KG1 (cell line): ENCODE measurements around the gene TNK1.
"Not testable (repeated sequence)": the region's sequence is repeated elsewhere in the genome, so short reads cannot be mapped to it uniquely, and the experiment has no call there.

Source experiments
- DNase-seq: peaks from one replicate; lab custom pipeline; 2025; lab: John Stamatoyannopoulos, UW

The TNK1 gene

DNA sequence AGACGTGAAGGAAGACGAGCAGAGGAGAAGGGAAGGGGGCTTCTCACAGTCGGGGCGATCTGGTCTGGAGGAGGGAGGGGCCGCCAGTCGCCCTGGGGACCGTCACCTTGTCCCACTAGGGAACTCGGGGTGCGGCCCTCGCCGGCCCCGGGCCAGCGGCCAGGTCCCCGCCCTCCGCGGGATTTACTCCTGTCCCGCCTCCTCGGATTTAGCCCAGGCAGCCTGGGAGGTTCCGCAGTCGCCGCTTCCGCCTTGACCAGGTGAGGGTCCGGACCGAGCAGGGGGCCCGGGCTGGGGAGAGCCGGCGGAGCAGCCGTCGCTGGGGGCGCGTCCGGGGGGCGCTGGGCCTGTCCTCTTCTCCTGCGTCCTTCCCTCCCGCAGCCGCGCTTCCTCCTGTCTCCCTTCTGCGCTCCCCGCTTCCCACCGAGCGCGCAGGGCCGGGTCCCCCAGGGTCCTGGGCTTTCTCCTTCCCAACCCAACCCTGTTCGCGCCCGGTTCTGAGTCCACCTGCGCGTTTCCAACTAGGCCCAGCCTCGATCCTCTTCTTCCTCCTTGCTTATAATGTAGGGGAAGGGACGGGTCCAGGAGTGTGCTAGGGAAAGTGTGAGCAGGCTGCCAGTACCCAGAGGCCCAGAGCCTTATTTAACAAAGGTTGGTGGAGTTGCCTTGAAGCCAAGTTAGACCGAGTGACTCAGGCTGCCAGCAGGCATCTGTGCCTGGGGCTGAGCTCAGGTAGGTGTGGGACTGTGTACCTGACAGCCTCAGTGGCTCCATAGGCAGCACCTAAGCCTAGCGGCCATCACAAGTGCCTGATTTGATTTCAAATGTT, at the start of gene TNK1:
TNK1 (plus strand) TSS at position 235 of the 829 bp plus-strand sequence. CDS start 1,838 bp downstream, outside the sequence.
- DNase-seq = no peak

DNA sequence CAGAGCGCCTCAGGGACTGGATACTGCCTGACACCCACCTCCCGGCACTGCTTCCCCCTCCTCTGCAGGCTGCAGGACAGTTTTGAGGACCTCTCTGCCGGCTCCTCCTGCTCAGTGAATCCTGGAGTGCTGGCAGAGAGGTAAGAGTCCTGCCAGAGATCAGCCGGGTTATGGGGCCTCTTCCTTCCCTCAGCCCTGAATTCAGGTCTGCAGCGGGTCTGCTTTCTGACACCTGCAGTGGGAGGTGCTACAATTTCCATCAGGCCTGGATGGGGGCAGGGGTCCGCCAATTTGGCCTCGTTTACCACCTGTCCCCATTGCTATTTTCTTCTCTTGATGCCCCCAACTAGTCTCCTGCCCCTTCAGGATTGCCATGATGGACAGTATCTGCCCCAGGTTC, 48.8 kb upstream of the TNK1 start:
- DNase-seq = no peak

DNA sequence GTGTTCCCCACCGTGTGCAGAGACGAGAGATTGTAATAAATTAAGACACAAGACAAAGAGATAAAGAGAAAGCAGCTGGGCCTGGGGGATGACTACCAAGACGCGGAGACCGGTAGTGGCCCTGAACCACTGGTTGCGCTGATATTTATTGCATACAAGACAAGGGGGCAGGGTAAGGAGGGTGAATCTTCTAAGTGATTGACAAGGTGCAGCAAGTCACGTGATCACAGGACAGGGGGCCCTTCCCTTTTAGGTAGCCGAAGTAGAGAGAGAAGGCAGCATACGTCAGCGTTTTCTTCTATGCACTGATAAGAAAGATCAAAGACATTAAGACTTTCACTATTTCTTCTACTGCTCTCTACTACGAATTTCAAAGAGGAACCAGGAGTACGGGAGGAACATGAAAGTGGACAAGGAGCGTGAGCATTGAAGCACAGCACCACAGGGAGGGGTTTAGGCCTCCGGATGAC, 48.3 kb upstream of the TNK1 start:
- DNase-seq = not testable (repeated sequence)

DNA sequence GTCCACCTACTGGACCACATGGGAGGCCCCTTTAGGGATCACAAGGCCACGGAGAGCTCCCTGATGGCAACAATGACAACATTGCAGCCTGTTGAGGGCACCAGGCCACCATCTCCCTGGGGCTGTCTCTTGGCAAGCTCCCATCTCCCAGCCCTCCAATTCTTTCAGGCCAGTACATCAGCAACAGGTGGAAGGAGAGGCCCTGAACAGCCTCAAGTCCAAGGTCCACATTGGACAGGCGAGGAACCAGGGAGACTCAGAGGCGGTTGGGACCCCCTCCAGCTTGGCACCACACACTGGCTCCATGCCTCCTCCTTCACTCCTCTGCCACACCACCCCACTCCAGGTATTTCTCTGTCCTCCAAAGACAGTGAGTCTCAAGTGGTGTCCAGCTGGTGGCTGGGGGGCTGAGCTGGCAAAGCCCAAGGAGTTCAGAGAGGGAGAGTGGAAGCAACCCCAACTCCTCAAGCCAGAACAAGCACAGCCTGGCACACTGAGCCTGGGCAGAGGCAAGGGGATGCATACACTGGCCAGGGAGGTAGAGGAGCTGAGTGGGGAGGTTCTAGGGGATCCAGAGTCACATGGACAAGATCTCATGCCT, 45.9 kb upstream of the TNK1 start:
- no peak for DNase-seq

DNA sequence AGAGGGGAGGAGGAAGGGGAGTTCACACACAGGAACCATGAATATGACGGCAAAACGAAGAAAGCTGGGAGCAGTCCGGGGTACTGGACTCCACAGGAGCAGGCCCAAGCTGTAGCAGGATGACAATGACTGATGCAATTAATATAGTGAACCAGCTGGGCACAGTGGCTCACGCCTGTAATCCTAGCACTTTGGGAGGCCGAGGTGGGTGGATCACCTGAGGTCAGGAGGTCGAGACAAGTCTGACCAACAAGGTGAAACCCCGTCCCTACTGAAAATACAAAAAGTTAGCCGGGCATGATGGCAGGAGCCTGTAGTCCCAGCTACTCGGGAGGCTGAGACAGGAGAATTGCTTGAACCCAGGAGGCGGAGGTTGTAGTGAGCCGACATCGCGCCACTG, 45.1 kb upstream of the TNK1 start:
- DNase-seq = not testable (repeated sequence)

DNA sequence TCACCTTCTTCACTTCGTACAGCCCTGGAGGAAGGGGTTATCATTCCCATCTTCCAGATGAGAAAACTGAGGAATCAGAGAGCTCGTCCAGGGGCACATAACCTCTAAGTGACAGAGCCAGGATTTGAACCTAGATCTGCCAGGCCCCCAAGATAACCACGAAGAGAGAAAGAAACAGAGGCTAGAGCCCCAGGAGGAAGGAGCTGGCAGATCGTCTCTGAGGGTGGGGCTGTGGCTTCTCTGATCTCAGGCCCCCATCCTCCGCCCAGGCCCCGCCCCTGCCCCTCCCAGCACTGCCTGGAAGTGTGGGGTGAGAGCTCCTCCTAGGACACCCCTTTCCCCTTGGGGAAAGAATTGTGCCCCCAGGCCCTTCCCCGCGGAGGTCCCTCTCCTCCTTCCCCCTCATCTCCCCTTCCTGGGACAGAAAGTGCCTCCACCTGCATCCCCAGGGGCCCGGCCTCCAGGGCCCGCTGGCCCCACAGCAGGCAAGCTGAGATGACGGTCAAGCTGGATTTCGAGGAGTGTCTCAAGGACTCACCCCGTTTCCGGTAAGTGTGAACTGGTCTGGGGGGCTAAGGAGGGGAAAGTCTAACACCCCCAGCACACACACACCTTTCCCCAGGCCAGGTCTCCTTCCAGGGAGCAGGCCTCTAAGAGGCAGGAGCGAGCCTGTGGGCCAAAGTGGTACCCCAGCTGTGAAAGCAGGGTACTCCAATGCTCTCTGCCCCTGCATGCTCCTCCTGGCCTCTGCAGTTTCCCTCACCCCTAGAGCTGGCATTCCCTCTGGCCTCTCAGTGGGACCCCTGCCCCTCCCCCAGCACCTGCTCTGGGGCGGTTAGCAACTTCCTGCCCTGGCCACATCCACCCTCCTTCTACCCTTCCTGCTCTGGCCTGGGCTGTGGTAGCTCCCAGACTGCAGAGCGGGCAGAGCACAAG, 44.4 kb upstream of the TNK1 start, which contains the start of gene ACAP1:
ACAP1 (plus strand) TSS at position 290 of the 936 bp plus-strand sequence; CDS start at position 496, 206 bp downstream.
- peak; percentile 35 for DNase-seq

DNA sequence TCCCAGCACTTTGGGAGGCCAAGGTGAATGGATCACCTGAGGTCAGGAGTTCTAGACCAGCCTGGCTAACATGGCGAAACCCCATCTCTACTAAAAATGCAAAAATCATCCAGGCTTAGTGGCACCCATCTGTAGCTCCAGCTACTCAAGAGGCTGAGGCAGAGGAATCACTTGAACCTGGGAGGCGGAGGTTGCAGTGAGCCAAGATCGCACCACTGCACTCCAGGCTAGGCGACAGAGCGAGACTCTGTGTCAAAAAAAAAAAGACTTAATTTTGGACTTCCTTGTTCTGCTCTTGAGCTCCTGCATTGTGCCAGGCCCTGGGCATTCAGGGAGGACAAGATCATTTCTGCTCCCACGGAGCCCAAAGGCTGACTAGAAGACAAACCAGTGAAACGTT, 43.3 kb upstream of the TNK1 start:
- DNase-seq = not testable (repeated sequence)

DNA sequence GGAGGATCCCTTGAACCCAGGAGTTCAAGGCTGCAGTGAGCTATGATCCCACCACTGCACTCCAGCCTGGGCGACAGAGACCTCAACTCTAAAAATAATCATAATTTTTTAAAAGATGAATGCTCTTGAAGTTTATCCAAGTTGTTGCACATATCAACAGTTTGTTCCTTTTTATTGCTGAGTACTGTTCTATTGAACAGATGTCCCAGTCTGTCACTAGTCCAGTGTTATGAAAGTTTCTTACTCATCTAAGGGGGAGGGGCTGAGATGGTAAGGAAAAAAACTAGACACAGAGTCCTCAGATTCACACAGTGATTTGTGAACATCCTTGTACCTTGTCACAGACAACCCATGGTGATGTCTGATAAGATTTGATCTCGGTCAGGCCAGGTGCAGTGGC, 40.7 kb upstream of the TNK1 start:
- DNase-seq = no peak

DNA sequence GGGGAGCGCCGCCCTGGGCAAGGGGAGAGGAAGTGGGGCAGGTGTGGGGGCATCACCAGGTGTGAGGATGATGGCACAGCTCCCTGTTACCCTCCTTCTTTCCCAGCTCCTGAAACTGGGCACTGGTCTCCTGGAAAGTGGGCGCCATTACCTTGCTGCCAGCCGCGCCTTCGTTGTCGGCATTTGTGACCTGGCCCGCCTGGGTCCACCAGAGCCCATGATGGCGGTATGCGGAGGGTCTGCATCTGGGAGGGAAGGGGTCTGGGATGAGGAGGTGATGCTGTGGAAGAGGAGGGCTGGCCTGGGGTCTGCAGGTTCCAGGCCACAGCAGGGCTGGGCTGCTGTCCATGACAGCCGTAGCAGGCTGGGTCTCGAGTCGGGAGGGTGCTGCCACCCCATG, 39.0 kb upstream of the TNK1 start:
- DNase-seq = no peak

DNA sequence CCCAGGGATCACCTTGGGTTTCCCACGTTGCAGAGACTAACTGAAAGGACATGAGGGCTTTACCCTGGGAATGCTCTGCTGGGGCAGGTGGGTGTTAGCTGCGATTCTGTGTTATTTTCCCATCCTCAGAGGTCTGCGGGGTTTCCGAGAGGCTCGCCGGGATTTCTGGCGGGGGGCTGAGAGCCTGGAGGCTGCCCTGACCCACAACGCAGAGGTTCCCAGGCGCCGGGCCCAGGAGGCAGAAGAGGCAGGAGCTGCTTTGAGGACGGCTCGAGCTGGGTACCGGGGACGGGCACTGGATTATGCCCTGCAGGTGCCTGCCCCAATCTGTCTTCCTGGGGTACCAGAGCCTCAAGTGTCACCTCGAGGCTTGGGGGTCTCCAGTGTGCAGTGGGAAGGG, 37.6 kb upstream of the TNK1 start:
- no peak for DNase-seq

DNA sequence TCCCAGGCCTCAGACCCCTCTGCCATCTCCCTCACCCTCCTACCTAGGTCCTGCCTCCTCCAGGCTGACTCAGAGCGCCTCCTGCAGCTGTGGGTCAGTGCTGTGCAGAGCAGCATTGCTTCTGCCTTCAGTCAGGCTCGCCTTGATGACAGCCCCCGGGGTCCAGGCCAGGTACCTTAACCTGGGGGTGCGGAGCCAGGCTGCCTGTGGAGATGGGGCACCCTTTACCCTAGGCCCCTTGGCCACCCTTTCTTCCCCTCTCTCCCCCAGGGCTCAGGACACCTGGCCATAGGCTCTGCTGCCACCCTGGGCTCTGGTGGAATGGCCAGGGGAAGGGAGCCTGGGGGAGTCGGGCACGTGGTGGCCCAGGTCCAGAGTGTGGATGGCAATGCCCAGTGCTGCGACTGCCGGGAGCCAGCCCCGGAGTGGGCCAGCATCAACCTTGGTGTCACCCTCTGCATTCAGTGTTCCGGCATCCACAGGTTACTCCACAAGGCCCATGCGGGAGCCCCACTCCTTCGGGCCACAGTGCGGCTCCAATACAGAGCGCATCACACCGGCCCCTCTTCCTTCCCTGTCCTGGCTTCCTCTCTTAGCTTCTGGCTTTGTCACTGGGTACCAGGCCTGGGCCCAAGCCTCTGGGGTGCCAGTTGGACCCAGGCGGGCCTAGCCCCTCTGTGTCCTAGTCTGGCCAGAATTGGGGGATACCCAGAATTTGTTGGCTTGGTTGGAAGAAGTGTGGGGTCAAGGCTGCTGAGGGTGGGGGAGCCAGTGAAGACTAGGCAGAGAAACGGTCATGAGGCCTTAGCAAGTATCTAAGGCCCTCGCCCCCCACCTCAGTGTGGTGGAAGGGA, 33.9 kb upstream of the TNK1 start:
- DNase-seq = no peak

DNA sequence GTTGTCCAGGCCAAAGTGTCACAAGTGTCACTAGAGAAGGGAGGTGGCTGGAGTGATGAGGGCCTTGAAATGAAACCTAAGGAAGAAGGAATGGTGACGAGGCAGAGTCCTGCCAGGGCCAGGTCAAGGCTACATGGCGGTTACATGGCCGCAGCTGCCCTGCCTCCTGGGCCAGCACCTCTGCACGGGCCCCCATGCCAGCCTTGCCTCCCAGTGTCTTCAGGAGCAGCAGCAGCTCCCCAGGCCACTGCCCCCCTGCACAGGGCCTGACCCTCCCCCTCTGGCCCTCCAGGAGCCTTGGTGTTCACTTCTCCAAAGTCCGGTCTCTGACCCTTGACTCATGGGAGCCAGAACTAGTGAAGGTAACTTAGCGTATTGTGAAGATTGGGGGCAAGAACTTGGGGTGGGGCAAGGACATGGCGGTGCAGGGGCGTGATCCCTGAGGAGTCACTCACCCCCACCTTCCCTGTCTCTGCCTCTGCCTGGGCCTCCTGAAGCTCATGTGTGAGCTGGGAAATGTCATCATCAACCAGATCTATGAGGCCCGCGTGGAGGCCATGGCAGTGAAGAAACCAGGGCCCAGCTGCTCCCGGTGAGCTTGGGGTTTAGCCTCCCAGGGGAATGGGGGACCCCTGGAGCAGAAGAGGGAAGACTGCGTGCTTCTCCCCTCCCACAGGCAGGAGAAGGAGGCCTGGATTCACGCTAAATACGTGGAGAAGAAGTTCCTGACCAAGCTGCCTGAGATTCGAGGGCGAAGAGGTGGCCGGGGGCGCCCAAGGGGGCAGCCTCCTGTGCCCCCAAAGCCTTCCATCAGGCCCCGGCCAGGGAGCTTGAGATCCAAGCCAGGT, 33.0 kb upstream of the TNK1 start:
- DNase-seq = no peak

DNA sequence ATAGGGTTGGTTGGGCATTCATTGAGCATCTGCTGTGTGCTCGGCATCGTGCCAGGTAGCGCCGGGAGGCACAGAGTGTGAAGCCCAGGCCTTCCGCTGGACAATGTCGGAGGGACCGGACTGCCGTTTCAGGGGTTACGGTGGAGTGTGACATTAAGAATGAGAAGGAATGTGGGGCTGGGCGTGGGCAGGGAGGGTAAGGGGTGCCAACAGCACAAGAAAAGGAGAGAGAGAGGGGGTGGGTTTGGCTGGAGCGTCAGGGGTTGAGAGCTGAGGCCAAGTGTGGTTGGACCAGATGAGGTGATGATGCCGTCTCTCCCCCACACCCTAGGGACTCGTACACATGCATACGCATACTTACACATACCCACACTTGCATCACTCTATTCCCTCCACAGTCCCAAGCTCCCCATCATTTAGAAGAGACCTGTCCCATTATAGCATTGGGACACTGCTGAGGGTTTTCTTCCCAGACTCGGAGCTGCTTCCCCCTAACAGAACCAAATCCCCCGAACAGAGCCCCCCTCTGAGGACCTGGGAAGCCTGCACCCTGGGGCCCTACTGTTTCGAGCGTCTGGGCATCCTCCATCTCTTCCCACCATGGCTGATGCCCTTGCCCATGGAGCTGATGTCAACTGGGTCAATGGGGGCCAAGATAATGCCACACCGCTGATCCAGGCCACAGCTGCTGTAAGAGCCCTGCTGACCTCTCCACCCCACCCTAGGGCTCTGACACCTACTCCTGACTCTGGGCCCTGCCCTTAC, 32.2 kb upstream of the TNK1 start:
- DNase-seq = no peak

DNA sequence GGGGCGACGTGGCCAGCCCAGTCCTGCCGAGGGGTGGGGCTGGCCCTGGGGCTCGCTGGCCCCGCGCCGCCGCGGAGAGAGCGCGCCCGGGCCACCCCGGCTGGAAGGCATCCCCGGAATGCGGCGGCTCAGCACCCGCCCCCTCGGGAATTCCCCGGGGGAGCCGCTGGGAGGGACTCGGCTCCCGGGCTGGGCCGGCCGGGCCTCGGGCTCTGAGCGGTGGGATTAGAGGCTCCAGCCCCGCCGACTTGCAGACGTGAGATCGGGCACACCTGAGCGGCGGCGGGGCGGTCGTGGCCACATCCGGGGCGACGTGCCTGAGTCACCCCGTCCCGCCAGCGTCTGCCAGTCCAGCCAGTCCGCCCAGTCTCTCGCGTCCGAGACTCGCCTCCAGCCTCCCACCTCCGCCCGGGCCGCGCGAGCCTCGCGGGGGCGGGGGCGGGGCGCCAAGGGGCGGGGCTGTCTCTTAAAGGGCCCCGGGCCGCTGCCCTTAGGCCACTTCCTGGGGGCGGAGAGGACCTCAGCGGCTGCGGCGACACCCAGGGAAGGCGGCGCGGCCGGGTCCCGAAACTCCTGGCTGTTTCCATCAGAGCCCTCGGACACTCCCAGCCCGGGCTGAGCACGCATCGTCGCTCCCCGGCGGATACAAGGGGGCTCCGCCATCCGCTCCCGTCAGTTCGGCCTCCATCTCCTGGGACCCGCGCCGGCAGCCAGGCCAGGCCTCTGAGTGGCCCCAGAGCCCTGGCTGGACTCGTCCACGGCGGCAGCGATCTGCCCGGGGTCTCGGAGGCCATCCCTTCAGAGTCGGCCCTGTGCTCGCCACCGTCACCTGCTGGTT, 29.0 kb upstream of the TNK1 start, which contains the start of gene KCTD11:
KCTD11 (plus strand) TSS at position 498 of the 838 bp plus-strand sequence.
- DNase-seq = no peak

DNA sequence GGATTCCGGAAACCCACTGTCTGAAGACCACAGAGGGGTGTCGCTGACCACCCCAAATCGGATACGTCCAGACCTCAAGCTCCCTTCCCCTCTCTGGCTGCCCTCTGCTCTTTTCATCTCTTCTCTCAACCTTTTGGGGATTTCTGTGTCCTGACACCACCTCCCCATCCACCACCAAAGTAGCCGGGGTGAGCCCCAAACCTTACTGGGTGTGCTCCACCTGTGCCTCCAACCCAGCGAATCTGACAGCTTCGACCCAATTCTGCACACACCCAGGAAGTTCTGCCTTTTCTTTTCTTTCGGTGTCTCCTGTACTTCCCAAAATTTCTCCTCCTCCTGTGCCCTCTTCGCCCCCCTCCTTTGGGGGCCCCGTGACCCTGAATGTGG, 28.4 kb upstream of the TNK1 start:
- no peak for DNase-seq

DNA sequence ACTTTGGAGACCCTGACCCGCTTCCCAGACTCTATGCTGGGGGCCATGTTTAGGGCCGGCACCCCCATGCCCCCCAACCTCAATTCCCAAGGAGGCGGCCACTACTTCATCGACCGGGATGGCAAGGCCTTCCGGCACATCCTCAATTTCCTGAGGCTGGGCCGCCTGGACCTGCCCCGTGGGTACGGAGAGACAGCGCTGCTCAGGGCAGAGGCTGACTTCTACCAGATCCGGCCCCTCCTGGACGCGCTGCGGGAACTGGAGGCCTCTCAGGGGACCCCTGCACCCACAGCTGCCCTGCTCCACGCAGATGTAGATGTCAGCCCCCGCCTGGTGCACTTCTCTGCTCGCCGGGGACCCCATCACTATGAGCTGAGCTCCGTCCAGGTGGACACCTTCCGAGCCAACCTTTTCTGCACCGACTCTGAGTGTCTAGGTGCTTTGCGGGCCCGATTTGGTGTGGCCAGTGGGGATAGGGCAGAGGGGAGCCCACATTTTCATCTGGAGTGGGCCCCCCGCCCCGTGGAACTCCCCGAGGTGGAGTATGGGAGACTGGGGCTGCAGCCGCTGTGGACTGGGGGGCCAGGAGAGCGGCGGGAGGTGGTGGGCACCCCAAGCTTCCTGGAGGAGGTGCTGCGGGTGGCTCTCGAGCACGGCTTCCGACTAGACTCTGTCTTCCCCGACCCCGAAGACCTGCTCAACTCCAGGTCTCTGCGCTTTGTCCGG, 27.8 kb upstream of the TNK1 start:
- no peak for DNase-seq

DNA sequence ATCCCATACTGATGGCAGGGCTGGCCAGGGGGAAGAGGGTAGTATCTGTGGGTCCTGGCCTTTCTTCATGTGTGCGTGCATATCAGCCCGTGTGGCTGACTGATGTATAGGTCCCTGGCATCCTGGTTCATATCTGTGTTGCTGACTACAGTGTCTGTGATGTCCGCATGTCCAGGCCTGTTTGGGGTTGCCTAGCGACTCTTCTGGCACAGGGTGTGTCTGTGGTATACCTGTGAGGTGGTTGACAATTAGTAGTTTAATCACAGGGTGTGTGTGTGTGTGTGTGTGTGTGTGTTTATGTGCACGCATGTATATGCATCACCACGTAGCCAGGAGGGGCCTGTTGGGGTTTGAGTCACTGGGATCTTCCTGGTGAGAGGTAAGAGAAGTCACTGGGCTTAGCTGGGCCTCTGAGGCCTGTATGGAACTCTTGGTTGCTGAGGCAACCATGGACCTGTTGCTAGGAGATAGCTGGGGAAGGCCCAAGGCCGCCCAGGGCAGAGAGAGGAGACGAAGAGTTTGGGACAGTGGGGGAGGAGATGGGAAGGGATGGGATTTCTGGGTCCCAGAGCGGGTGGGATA, 26.5 kb upstream of the TNK1 start:
- DNase-seq = no peak

DNA sequence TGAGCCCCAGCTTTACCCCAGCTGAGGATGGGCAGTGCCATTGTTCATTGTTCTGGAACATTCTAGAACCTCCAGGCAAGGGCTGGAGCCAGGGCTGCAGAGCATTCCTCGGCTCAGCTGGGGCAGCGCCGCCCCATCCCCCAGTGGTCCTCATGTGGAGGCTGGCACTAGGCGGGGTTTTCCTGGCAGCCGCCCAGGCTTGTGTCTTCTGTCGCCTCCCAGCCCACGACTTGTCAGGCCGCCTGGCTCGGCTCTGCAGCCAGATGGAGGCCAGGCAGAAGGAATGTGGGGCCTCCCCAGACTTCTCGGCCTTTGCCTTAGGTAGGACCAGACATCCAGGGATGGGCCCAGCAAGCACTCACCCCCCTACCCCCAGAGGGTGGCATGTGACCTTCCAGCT, 25.8 kb upstream of the TNK1 start, which contains the start of gene TMEM95:
TMEM95 (plus strand) TSS at position 104 of the 400 bp plus-strand sequence; CDS start at position 153, 49 bp downstream.
- no peak for DNase-seq
